ENCODE data around the gene ARFRP1. TPM values are rescaled to one million over a fixed set of nuclear protein-coding genes. Genes with fewer than 3 reads are reported as not detected.
A peak's percentile ranks its signal among the peaks of the same experiment; 100 is the strongest.

ARFRP1 gene
- total RNA-seq, 2 experiments from 2014 or later = 53.3 to 82.1 TPM

DNA sequence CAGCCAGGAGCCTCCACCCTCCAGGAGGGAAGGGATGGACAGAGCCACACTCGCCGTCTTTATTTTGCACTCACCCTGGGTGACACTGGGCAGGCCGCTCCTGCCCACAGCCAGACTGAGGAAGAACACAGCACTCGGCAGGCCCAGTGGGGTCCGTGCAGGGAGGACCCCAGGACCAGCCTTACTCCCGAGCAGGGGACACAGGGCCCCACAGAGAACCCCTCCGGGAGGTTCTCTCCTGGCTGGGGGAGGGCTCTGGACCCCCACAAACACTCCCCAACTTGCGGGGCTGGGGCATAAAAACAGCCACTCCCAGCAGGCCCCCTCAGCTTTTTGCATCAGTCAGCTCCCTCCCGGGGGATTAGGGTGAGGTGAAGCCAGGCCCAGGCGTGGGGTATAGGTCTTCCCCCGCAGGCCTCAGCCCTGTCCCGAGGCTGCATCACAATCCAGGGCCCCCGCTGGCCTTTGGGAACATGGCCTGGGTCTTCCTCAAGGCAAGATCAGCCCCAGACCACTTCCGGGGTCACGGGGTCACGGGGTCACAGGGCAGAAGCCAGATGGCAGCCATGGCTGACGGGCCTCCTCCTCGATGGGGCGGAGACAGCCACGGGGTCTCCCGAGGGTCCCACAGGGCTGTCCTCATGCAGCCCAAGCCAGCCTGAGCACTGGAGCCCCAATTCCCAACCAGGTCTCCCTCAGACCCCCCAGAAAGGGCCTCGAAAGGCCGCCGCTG lies 8.1 kb downstream of the ARFRP1 start:
- intact Hi-C loops (cut with micrococcal nuclease; ENCODE audit: unreplicated experiment) = no loop called here
- H3K27ac ChIP-seq (ENCODE audit: low read depth, low read length, poor library complexity, severe bottlenecking) = no peak overlapping the region
- ChIA-PET CTCF (ENCODE audit: unreplicated experiment) (no interaction called here), POLR2A (no interaction called here)
- no peak overlapping the region for H3K4me2 ChIP-seq (ENCODE audit: low read length)
- H4K20me1 ChIP-seq (ENCODE audit: insufficient read depth, low read length) = no peaks in the 10 kb centered on the region
- no peaks in the 10 kb centered on the region for H3K79me2 ChIP-seq (ENCODE audit: insufficient read depth, low read depth, low read length)
- no peaks in the 10 kb centered on the region for H3K9me2 ChIP-seq (ENCODE audit: insufficient read depth, low read length)
- H2AFZ ChIP-seq (ENCODE audit: low read length) = no peak overlapping the region
- no peak overlapping the region for H3K4me3 ChIP-seq (ENCODE audit: low read depth, low read length, poor library complexity, severe bottlenecking)
- DNase-seq (ENCODE audit: low spot score) = no peak
- no peaks in the 10 kb centered on the region for H3K9me3 ChIP-seq (ENCODE audit: low read length)
- no peak for TF ChIP-seq EZH2phosphoT487 (IDR thresholded peaks at IDR 0.05; ENCODE audit: borderline replicate concordance, low read depth, low read length)
- TF ChIP-seq, protein P1, sequence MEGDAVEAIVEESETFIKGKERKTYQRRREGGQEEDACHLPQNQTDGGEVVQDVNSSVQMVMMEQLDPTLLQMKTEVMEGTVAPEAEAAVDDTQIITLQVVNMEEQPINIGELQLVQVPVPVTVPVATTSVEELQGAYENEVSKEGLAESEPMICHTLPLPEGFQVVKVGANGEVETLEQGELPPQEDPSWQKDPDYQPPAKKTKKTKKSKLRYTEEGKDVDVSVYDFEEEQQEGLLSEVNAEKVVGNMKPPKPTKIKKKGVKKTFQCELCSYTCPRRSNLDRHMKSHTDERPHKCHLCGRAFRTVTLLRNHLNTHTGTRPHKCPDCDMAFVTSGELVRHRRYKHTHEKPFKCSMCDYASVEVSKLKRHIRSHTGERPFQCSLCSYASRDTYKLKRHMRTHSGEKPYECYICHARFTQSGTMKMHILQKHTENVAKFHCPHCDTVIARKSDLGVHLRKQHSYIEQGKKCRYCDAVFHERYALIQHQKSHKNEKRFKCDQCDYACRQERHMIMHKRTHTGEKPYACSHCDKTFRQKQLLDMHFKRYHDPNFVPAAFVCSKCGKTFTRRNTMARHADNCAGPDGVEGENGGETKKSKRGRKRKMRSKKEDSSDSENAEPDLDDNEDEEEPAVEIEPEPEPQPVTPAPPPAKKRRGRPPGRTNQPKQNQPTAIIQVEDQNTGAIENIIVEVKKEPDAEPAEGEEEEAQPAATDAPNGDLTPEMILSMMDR (conservative IDR thresholded peaks at IDR 0.05; ENCODE audit: low read length) = no peak
- H3K36me3 ChIP-seq (ENCODE audit: insufficient read depth, low read length) = peaks cover 42% of the 10 kb centered on the region
- BruUV-seq (replicated peaks) = TSS peak; percentile 82
- H3K4me1 ChIP-seq (ENCODE audit: insufficient read depth, low read length, poor library complexity, severe bottlenecking) = peaks cover 9% of the 10 kb centered on the region

DNA sequence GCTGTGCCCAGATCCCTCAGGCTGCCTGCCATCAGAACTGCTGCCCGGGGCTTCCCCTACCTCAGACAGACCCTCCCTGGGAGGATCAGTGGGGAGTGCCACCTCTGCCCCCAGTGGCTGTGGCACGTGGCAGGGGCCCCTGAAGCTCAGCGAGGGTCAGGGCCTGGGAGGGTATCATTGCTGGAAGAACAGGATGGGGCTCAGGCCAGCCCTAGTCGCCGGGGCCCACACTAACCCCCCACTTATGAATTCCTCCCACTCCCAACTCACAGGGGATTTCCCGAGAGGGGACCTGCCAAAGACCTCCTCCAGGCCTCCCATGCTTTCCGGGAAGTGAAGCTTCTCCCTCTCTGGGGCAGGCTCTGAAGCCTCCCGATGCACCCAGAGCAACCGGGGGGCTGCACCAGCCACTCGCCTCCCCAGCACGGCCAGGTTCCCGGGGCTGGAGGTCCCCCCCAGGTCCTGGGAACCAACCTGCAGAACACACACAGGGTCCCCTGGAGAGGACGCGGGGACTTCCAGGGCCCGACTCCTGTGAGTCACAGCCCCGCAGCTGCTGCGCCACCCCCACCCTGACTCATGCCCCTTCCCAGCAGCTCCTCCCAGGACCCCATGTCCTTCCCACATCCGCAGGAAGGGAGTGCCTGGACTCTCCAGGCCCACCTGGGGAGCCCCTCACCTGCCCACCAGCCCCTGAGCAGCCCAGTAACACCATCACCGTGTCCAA lies 8.9 kb downstream of the ARFRP1 start:
- Histone ChIP-seq H3K36me3 (ENCODE audit: insufficient read depth, low read length) (peaks cover 39% of the 10 kb centered on the region), H3K4me1 (ENCODE audit: insufficient read depth, low read length, poor library complexity, severe bottlenecking) (peaks cover 9% of the 10 kb centered on the region), H3K9me2 (ENCODE audit: insufficient read depth, low read length) (no peaks in the 10 kb centered on the region), H3K27ac (ENCODE audit: low read depth, low read length, poor library complexity, severe bottlenecking) (no peak overlapping the region), H4K20me1 (ENCODE audit: insufficient read depth, low read length) (no peaks in the 10 kb centered on the region), H3K79me2 (ENCODE audit: insufficient read depth, low read depth, low read length) (no peaks in the 10 kb centered on the region), H2AFZ (ENCODE audit: low read length) (no peak overlapping the region), H3K4me2 (ENCODE audit: low read length) (no peak overlapping the region), H3K9me3 (ENCODE audit: low read length) (no peaks in the 10 kb centered on the region), H3K4me3 (ENCODE audit: low read depth, low read length, poor library complexity, severe bottlenecking) (no peak overlapping the region)
- TF ChIP-seq, protein P1 (conservative IDR thresholded peaks at IDR 0.05; ENCODE audit: low read length) = no peak
- no peak for TF ChIP-seq EZH2phosphoT487 (IDR thresholded peaks at IDR 0.05; ENCODE audit: borderline replicate concordance, low read depth, low read length)
- CTCF ChIA-PET (ENCODE audit: unreplicated experiment) = no interaction called here
- no peak for DNase-seq (ENCODE audit: low spot score)
- POLR2A ChIA-PET = no interaction called here
- intact Hi-C loops (cut with micrococcal nuclease; ENCODE audit: unreplicated experiment) = no loop called here
- no TSS peak for BruUV-seq (replicated peaks)
